Frontal cortex (tissue), 4 donors: Measurements from ENCODE around the gene HELLS. TPM values are rescaled to one million over a fixed set of nuclear protein-coding genes. Genes with fewer than 3 reads are reported as not detected.
"Not testable (repeated sequence)": the region's sequence is repeated elsewhere in the genome, so short reads cannot be mapped to it uniquely, and the experiment has no call there.

Experiments used
- DNase-seq, 2 donors: peaks; one replicate each; pipeline ENCODE4 v3.0.0; 2012; ENCODE audit warnings: low spot score in 2 of 2
- FAIRE-seq: peaks from 2 replicates; lab custom pipeline; 2012; peaks lifted over from hg19 to GRCh38; lab: Jason Lieb, UNC
- total RNA-seq: library from RNA; depleted of rRNA; stranded (reverse); fragments of >200 nt; gene quantifications from one replicate; pipeline ENCODE4 v1.2.3, GENCODE V29; 2014
- donor health status: control.
- donor health status: control.
- donor health status: control.

HELLS gene
- total RNA-seq, 1 donor from 2014 or later = 14.7 TPM

- DNase-seq (no peak), FAIRE-seq (no peak)
These were observed 57.3 kb downstream of the HELLS start for GRCh38 chr10:94602729-94603515.

GRCh38 chr10:94607111-94607510 is 61.5 kb downstream of the HELLS start:
- DNase-seq (no peak), FAIRE-seq (no peak)

GRCh38 chr10:94608559-94608958 is 63.0 kb downstream of the HELLS start:
- no peak for FAIRE-seq
- no peak for DNase-seq

GRCh38 chr10:94614558-94614957 is 69.0 kb downstream of the HELLS start:
- FAIRE-seq (no peak), DNase-seq (no peak)

GRCh38 chr10:94617389-94617944 is 71.9 kb downstream of the HELLS start:
- no peak for DNase-seq
- FAIRE-seq = no peak

- FAIRE-seq = no peak
These were observed 77.1 kb downstream of the HELLS start for GRCh38 chr10:94622666-94623205.

GRCh38 chr10:94623572-94623971 is 78.0 kb downstream of the HELLS start:
- no peak for FAIRE-seq
- DNase-seq = no peak

More at GRCh38 chr10:94622666-94623205, 77.1 kb downstream of the HELLS start:
- no peak for DNase-seq

- no peak for FAIRE-seq
- DNase-seq = no peak
These were observed 80.9 kb downstream of the HELLS start for GRCh38 chr10:94626476-94626875.

- DNase-seq = no peak
- FAIRE-seq = no peak
These were observed 81.9 kb downstream of the HELLS start for GRCh38 chr10:94627511-94627910.

GRCh38 chr10:94630017-94630688 is 84.6 kb downstream of the HELLS start:
- DNase-seq (peak in 1 of 2 donors; percentile 11), FAIRE-seq (no peak)

- FAIRE-seq (peak; percentile 98), DNase-seq (no peak)
These were observed 85.7 kb downstream of the HELLS start for GRCh38 chr10:94631077-94631875.

- DNase-seq (no peak), FAIRE-seq (no peak)
These were observed 87.4 kb downstream of the HELLS start for GRCh38 chr10:94632954-94633353.

GRCh38 chr10:94638097-94638496 is 92.5 kb downstream of the HELLS start:
- DNase-seq, FAIRE-seq: not testable (repeated sequence)

GRCh38 chr10:94639902-94640301 is 94.3 kb downstream of the HELLS start:
- FAIRE-seq = no peak
- no peak for DNase-seq

- no peak for FAIRE-seq
- DNase-seq = no peak
These were observed 95.0 kb downstream of the HELLS start for GRCh38 chr10:94640562-94640961.

- no peak for FAIRE-seq
These were observed 95.9 kb downstream of the HELLS start for GRCh38 chr10:94641480-94641879.

GRCh38 chr10:94644352-94644751 is 98.8 kb downstream of the HELLS start:
- DNase-seq (no peak), FAIRE-seq (no peak)

More at GRCh38 chr10:94641480-94641879, 95.9 kb downstream of the HELLS start:
- DNase-seq = no peak

- FAIRE-seq = no peak
- DNase-seq = no peak
These were observed 99.7 kb downstream of the HELLS start for GRCh38 chr10:94645285-94645684.
